NCI-H1092 treated with DMSO at 0.1 percent for 48 hours (cell line): ENCODE results near the gene CDC23.

Experiments
- DNase-seq: peaks from one replicate; lab custom pipeline; 2025; lab: John Stamatoyannopoulos, UW

CDC23 gene

GRCh38 chr5:138140268-138140667, 72.9 kb downstream of the CDC23 start:
- DNase-seq = no peak

- DNase-seq = no peak
Measured at GRCh38 chr5:138139781-138140090, 73.4 kb downstream of the CDC23 start.

DNA sequence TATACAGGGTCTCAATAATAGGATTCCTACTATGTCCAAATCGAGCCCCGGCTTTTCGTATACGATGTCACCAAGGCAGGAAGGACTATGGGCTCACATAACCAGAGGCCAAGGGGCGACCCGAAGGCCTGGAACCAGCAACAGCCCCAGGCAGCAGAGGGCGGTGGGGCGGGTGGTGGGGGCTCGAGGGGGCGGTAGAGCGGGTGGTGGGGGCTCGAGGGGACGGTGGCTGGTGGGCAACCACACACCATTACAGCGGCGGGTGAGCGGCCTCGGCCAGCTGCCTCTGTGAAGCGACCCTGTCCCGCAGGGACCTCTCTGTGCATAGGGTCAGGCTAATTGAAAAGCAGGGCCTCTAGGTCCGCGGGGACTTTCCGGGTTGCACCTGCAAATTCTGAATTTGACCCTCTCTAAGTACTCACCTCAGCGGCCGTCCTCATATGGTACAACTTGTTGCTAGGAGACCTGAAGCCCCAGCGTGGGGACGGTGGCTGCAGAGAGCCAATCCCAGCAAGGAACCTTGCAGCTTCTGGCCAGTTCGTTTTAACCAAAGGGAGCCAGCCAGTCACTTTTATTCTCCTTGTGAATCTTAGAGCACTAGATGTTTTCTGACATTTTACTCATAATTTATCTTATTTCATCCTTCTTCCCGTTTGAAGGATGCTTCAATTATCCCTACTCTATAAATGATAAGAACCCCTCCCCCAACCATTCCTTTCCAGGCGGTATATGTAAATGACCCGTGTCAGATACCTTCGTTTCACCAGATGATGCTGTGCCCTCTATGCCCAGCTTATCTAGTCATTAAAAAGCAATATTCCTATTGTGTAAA, 74.0 kb downstream of the CDC23 start, which contains the start of gene NME5:
NME5 (minus strand) TSS at position 480 of the 832 bp plus-strand sequence. CDS start 648 bp downstream, outside the sequence.
- DNase-seq = peak; percentile 74
